ENCODE data around the gene SRRD.

GRCh38 chr22:26443901-26444690 is 39.6 kb upstream of the SRRD start:
- TF ChIP-seq CTCF (IDR thresholded peaks at IDR 0.05; ENCODE audit: poor library complexity) (no peak), EZH2phosphoT487 (IDR thresholded peaks at IDR 0.05; ENCODE audit: low read depth, severe bottlenecking, unreplicated experiment) (no peak), EZH2 (IDR thresholded peaks at IDR 0.05; ENCODE audit: borderline replicate concordance) (no peak)
